ENCODE results near the gene LRRC23. TPM values are rescaled to one million over a fixed set of nuclear protein-coding genes. Genes with fewer than 3 reads are reported as not detected.
A peak's percentile ranks its signal among the peaks of the same experiment; 100 is the strongest.

Gene LRRC23
- total and polyA plus RNA-seq, 2 of the 13 experiments (the other 11 are each of a cell fraction or from before 2014, with no cell fraction given): 6.0 to 7.8 TPM

DNA sequence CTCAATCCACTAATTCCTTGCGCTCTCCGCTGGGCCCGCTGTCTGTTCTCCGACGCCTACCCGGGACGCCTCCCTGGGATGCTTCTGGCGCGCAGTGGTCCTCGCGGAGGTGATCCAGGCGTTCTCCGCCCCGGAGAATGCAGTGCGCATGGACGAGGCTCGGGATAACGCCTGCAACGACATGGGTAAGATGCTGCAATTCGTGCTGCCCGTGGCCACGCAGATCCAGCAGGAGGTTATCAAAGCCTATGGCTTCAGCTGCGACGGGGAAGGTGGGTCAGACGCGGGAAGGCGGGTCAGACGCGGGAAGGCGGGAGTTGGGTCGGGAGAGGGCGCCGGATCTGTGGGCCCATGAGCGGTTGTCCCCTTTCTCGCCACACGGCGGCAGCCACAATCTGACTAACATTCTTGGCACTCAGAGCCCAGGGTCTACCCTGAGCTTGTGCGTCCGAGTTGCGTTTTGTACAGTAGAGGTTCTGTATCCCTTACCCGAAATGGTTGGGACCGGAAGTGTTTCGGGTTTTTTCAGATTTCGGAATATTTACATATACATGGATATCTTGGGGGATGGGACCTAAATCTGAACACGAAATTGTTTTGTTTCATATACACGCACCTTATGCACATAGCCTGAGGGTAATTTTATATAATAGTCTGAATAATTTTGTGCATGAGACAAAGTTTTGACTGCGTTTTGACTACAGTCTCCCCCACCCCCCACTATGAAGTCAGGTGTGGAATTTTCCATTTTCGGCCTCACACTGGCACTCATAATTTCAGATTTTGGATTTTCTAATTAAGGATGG is 40.0 kb downstream of the LRRC23 start (continued):
- TF ChIP-seq ZNF777 (CRISPR knock-in tag; IDR thresholded peaks at IDR 0.05) (peak; percentile 80), HNRNPK (IDR thresholded peaks at IDR 0.05; ENCODE audit: low read depth, low read length, poor library complexity, severe bottlenecking) (no peak), ZNF468 (CRISPR knock-in tag; IDR thresholded peaks at IDR 0.05) (no peak), ZNF441 (CRISPR knock-in tag; IDR thresholded peaks at IDR 0.05; ENCODE audit: borderline replicate concordance) (no peak), SAFB2 (CRISPR knock-in tag; IDR thresholded peaks at IDR 0.05; ENCODE audit: borderline replicate concordance, low read depth) (peak; percentile 60; the same call in 1 of the 2 replicates), GTF3A (CRISPR knock-in tag; conservative IDR thresholded peaks at IDR 0.05) (0 out of 2 replicates have a peak, but pooled peaks have one; percentile 22)
- TF ChIP-seq, protein P1, sequence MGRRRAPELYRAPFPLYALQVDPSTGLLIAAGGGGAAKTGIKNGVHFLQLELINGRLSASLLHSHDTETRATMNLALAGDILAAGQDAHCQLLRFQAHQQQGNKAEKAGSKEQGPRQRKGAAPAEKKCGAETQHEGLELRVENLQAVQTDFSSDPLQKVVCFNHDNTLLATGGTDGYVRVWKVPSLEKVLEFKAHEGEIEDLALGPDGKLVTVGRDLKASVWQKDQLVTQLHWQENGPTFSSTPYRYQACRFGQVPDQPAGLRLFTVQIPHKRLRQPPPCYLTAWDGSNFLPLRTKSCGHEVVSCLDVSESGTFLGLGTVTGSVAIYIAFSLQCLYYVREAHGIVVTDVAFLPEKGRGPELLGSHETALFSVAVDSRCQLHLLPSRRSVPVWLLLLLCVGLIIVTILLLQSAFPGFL (CRISPR knock-in tag; IDR thresholded peaks at IDR 0.05): no peak
- TF ChIP-seq, protein P2, sequence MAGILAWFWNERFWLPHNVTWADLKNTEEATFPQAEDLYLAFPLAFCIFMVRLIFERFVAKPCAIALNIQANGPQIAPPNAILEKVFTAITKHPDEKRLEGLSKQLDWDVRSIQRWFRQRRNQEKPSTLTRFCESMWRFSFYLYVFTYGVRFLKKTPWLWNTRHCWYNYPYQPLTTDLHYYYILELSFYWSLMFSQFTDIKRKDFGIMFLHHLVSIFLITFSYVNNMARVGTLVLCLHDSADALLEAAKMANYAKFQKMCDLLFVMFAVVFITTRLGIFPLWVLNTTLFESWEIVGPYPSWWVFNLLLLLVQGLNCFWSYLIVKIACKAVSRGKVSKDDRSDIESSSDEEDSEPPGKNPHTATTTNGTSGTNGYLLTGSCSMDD (CRISPR knock-in tag; IDR thresholded peaks at IDR 0.05): no peak
- TF ChIP-seq, protein P3, sequence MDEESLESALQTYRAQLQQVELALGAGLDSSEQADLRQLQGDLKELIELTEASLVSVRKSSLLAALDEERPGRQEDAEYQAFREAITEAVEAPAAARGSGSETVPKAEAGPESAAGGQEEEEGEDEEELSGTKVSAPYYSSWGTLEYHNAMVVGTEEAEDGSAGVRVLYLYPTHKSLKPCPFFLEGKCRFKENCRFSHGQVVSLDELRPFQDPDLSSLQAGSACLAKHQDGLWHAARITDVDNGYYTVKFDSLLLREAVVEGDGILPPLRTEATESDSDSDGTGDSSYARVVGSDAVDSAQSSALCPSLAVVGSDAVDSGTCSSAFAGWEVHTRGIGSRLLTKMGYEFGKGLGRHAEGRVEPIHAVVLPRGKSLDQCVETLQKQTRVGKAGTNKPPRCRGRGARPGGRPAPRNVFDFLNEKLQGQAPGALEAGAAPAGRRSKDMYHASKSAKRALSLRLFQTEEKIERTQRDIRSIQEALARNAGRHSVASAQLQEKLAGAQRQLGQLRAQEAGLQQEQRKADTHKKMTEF (CRISPR knock-in tag; IDR thresholded peaks at IDR 0.05): peak; percentile 25; the same call in 1 of the 2 replicates
- TF ChIP-seq, protein P4, sequence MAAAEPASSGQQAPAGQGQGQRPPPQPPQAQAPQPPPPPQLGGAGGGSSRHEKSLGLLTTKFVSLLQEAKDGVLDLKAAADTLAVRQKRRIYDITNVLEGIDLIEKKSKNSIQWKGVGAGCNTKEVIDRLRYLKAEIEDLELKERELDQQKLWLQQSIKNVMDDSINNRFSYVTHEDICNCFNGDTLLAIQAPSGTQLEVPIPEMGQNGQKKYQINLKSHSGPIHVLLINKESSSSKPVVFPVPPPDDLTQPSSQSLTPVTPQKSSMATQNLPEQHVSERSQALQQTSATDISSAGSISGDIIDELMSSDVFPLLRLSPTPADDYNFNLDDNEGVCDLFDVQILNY (CRISPR knock-in tag; conservative IDR thresholded peaks at IDR 0.05): 0 out of 2 replicates have a peak, but pooled peaks have one; percentile 55
- TF ChIP-seq, protein P5, sequence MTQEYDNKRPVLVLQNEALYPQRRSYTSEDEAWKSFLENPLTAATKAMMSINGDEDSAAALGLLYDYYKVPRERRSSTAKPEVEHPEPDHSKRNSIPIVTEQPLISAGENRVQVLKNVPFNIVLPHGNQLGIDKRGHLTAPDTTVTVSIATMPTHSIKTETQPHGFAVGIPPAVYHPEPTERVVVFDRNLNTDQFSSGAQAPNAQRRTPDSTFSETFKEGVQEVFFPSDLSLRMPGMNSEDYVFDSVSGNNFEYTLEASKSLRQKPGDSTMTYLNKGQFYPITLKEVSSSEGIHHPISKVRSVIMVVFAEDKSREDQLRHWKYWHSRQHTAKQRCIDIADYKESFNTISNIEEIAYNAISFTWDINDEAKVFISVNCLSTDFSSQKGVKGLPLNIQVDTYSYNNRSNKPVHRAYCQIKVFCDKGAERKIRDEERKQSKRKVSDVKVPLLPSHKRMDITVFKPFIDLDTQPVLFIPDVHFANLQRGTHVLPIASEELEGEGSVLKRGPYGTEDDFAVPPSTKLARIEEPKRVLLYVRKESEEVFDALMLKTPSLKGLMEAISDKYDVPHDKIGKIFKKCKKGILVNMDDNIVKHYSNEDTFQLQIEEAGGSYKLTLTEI (CRISPR knock-in tag; conservative IDR thresholded peaks at IDR 0.05): no peak
- TF ChIP-seq, protein P6, sequence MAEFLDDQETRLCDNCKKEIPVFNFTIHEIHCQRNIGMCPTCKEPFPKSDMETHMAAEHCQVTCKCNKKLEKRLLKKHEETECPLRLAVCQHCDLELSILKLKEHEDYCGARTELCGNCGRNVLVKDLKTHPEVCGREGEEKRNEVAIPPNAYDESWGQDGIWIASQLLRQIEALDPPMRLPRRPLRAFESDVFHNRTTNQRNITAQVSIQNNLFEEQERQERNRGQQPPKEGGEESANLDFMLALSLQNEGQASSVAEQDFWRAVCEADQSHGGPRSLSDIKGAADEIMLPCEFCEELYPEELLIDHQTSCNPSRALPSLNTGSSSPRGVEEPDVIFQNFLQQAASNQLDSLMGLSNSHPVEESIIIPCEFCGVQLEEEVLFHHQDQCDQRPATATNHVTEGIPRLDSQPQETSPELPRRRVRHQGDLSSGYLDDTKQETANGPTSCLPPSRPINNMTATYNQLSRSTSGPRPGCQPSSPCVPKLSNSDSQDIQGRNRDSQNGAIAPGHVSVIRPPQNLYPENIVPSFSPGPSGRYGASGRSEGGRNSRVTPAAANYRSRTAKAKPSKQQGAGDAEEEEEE (CRISPR knock-in tag; IDR thresholded peaks at IDR 0.05; ENCODE audit: borderline replicate concordance): no peak
- TF ChIP-seq, protein P7, sequence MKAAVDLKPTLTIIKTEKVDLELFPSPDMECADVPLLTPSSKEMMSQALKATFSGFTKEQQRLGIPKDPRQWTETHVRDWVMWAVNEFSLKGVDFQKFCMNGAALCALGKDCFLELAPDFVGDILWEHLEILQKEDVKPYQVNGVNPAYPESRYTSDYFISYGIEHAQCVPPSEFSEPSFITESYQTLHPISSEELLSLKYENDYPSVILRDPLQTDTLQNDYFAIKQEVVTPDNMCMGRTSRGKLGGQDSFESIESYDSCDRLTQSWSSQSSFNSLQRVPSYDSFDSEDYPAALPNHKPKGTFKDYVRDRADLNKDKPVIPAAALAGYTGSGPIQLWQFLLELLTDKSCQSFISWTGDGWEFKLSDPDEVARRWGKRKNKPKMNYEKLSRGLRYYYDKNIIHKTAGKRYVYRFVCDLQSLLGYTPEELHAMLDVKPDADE (CRISPR knock-in tag; IDR thresholded peaks at IDR 0.05): no peak
- TF ChIP-seq, protein P8, sequence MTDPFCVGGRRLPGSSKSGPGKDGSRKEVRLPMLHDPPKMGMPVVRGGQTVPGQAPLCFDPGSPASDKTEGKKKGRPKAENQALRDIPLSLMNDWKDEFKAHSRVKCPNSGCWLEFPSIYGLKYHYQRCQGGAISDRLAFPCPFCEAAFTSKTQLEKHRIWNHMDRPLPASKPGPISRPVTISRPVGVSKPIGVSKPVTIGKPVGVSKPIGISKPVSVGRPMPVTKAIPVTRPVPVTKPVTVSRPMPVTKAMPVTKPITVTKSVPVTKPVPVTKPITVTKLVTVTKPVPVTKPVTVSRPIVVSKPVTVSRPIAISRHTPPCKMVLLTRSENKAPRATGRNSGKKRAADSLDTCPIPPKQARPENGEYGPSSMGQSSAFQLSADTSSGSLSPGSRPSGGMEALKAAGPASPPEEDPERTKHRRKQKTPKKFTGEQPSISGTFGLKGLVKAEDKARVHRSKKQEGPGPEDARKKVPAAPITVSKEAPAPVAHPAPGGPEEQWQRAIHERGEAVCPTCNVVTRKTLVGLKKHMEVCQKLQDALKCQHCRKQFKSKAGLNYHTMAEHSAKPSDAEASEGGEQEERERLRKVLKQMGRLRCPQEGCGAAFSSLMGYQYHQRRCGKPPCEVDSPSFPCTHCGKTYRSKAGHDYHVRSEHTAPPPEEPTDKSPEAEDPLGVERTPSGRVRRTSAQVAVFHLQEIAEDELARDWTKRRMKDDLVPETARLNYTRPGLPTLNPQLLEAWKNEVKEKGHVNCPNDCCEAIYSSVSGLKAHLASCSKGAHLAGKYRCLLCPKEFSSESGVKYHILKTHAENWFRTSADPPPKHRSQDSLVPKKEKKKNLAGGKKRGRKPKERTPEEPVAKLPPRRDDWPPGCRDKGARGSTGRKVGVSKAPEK (CRISPR knock-in tag; IDR thresholded peaks at IDR 0.05; ENCODE audit: borderline replicate concordance): 0 out of 2 replicates have a peak, but pooled peaks have one; percentile 63
